Measurements from ENCODE around the gene ZFAND2B. TPM values are rescaled to one million over a fixed set of nuclear protein-coding genes. Genes with fewer than 3 reads are reported as not detected.

ZFAND2B gene
- total RNA-seq, 1 experiment from 2014 or later: 61.0 TPM

DNA sequence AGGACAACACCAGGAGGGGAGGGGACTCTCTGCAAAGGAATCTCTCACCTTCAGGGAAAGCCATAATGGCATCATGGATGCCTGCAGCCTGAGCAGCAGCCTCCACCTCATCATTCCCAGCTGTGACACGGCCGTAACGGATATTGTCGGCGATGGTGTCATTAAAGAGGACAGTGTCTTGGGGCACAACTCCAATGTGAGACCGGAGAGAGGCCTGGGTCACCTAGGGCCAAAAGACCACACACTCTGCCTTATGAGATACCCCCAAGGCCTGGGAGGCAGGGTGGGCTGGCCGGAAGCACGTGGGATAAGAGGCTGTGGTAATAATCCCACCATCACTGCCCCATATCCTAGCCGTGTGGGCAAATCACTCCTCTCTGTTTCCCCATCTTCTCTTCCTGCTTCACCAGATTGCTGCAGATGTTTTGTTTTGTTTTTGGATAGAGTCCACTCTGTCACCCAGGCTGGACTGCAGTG is 4.3 kb downstream of the ZFAND2B start:
- Mint-ChIP-seq H3K27me3 (ENCODE audit: insufficient read depth, unreplicated experiment) (no peaks in the 10 kb centered on the region), H3K27ac (ENCODE audit: low read depth, unreplicated experiment) (no peak overlapping the region), H3K4me1 (ENCODE audit: insufficient read depth, unreplicated experiment) (peaks cover 15% of the 10 kb centered on the region), H3K4me3 (ENCODE audit: unreplicated experiment) (no peak overlapping the region), H3K36me3 (ENCODE audit: insufficient read depth, unreplicated experiment) (peaks cover 62% of the 10 kb centered on the region), H3K9me3 (ENCODE audit: unreplicated experiment) (no peaks in the 10 kb centered on the region)
- ChIA-PET POLR2A (interaction anchor here (0.7 kb wide), 1 partner anchor 34 kb away, joined by 3 read pairs; no protein-coding TSS in a partner anchor), CTCF (interaction anchor here (0.6 to 1.8 kb wide), 5 partner anchors 39 to 844 kb away, joined by 3 to 6 read pairs (median 4); no protein-coding TSS in a partner anchor)
- no peak for DNase-seq (ENCODE audit: unreplicated experiment)
- no TSS peak for BruUV-seq (replicated peaks)
- TF ChIP-seq, protein P1, sequence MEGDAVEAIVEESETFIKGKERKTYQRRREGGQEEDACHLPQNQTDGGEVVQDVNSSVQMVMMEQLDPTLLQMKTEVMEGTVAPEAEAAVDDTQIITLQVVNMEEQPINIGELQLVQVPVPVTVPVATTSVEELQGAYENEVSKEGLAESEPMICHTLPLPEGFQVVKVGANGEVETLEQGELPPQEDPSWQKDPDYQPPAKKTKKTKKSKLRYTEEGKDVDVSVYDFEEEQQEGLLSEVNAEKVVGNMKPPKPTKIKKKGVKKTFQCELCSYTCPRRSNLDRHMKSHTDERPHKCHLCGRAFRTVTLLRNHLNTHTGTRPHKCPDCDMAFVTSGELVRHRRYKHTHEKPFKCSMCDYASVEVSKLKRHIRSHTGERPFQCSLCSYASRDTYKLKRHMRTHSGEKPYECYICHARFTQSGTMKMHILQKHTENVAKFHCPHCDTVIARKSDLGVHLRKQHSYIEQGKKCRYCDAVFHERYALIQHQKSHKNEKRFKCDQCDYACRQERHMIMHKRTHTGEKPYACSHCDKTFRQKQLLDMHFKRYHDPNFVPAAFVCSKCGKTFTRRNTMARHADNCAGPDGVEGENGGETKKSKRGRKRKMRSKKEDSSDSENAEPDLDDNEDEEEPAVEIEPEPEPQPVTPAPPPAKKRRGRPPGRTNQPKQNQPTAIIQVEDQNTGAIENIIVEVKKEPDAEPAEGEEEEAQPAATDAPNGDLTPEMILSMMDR (IDR thresholded peaks at IDR 0.05; ENCODE audit: unreplicated experiment): no peak
- intact Hi-C loops (cut with micrococcal nuclease): no loop called here

DNA sequence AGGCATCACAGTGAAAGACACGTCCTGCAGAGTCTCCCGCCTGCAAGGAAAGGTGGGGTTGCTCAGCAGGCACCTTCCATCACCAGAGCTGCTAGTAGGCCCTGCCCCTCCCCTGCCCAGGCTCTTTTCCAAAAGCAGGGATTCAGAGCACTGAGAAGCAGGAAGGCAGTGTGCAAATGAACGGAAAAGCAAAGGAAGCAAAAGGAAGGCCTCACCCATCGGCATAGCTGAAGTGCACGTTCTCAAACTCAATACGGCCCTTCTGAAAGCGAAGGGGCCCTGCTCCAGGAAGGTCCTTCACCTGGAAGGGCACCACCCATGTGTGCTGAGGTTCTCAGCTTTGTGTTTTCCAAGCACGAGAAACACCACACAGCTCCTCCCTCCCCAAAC is 6.4 kb downstream of the ZFAND2B start:
- peaks cover 67% of the 10 kb centered on the region for H3K36me3 Mint-ChIP-seq (ENCODE audit: insufficient read depth, unreplicated experiment)
- H3K27me3 Mint-ChIP-seq (ENCODE audit: insufficient read depth, unreplicated experiment): no peaks in the 10 kb centered on the region
- ChIA-PET CTCF (interaction anchor here (0.6 to 1.0 kb wide), 5 partner anchors 20 to 250 kb away, joined by 3 to 4 read pairs (median 4); no protein-coding TSS in a partner anchor), POLR2A (interaction anchor here (2.0 kb wide), 1 partner anchor 16 kb away, joined by 7 read pairs; the partner anchor contains the start of genes ANKZF1 and ATG9A)
- no peaks in the 10 kb centered on the region for H3K9me3 Mint-ChIP-seq (ENCODE audit: unreplicated experiment)
- H3K4me3 Mint-ChIP-seq (ENCODE audit: unreplicated experiment): no peak overlapping the region
- DNase-seq (ENCODE audit: unreplicated experiment): no peak
- H3K27ac Mint-ChIP-seq (ENCODE audit: low read depth, unreplicated experiment): no peak overlapping the region
- intact Hi-C loops (cut with micrococcal nuclease): no loop called here
- no TSS peak for BruUV-seq (replicated peaks)
- H3K4me1 Mint-ChIP-seq (ENCODE audit: insufficient read depth, unreplicated experiment): peaks cover 7% of the 10 kb centered on the region
- TF ChIP-seq, protein P1 (IDR thresholded peaks at IDR 0.05; ENCODE audit: unreplicated experiment): no peak

DNA sequence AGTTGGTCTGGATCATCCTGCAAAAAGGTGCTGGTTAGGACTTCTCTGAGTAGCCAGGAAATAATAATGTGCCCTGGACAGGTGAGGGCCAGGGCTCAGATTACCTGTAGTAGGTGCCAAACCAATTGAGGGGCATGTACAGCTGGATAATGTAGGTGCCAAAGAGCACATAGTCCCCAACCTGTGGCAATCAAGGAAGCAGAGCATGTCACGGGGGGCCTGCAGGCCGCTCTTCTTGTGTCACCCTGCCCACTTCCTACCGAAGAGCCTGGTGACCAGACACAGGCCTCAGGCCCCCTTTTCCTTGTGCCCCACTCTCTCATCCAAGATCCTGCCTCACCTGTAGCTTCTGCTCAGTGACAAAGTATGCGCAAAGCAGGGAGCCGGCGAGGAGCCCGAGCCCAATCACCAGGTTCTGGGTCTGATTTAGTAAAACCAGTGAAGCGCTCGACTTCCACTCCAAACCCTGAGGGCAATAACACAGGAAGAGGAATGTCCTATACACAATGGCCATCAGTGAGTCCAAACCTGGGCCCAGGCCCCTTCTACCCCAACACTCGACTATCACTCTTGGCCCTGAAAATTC is 7.0 kb downstream of the ZFAND2B start:
- ChIA-PET POLR2A (interaction anchor here (2.0 kb wide), 1 partner anchor 16 kb away, joined by 7 read pairs; the partner anchor contains the start of genes ANKZF1 and ATG9A), CTCF (interaction anchor here (0.9 to 1.0 kb wide), 2 partner anchors 78 to 81 kb away, joined by 3 to 4 read pairs; no protein-coding TSS in a partner anchor)
- Mint-ChIP-seq H3K36me3 (ENCODE audit: insufficient read depth, unreplicated experiment) (peaks cover 66% of the 10 kb centered on the region), H3K4me1 (ENCODE audit: insufficient read depth, unreplicated experiment) (peaks cover 1% of the 10 kb centered on the region), H3K4me3 (ENCODE audit: unreplicated experiment) (no peak overlapping the region), H3K9me3 (ENCODE audit: unreplicated experiment) (no peaks in the 10 kb centered on the region), H3K27ac (ENCODE audit: low read depth, unreplicated experiment) (peak overlapping the region; percentile 40), H3K27me3 (ENCODE audit: insufficient read depth, unreplicated experiment) (no peaks in the 10 kb centered on the region)
- no TSS peak for BruUV-seq (replicated peaks)
- DNase-seq (ENCODE audit: unreplicated experiment): no peak
- TF ChIP-seq, protein P1 (IDR thresholded peaks at IDR 0.05; ENCODE audit: unreplicated experiment): no peak
- intact Hi-C loops (cut with micrococcal nuclease): no loop called here

DNA sequence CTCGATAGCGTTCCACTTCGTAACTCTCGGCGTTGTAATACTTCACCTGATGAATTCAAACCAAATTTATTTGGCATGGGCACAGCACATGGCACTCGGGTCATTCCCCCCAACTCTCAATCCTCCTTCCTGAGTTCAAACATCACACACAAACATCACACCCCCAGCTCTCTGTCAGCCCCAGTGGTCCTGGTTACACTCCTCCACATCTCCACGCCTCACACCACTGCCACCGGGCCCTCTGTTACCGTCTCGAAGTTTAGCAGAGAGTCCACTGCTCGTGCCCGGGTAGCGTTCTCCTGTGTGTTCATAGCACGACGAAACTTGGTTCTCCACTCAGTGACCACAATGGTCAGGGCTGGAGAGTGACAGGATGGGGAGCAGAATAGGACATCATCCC is 7.6 kb downstream of the ZFAND2B start:
- H3K27me3 Mint-ChIP-seq (ENCODE audit: insufficient read depth, unreplicated experiment): no peaks in the 10 kb centered on the region
- ChIA-PET CTCF (no interaction called here), POLR2A (interaction anchor here (2.0 kb wide), 1 partner anchor 15 kb away, joined by 7 read pairs; the partner anchor contains the start of genes ANKZF1 and ATG9A)
- DNase-seq (ENCODE audit: unreplicated experiment): no peak
- no peaks in the 10 kb centered on the region for H3K4me1 Mint-ChIP-seq (ENCODE audit: insufficient read depth, unreplicated experiment)
- TF ChIP-seq, protein P1 (IDR thresholded peaks at IDR 0.05; ENCODE audit: unreplicated experiment): no peak
- peaks cover 61% of the 10 kb centered on the region for H3K36me3 Mint-ChIP-seq (ENCODE audit: insufficient read depth, unreplicated experiment)
- H3K4me3 Mint-ChIP-seq (ENCODE audit: unreplicated experiment): no peak overlapping the region
- no peaks in the 10 kb centered on the region for H3K9me3 Mint-ChIP-seq (ENCODE audit: unreplicated experiment)
- H3K27ac Mint-ChIP-seq (ENCODE audit: low read depth, unreplicated experiment): peak overlapping the region; percentile 40
- no TSS peak for BruUV-seq (replicated peaks)
- intact Hi-C loops (cut with micrococcal nuclease): no loop called here
